Stimulated activated CD4-positive, alpha-beta T cell treated with anti-CD3 and anti-CD28 coated beads, Interleukin-4, amount 100 ng/mL, for 4 hours (primary cell): Measurements from ENCODE around the gene SSR4.
"Not testable (repeated sequence)": the region's sequence is repeated elsewhere in the genome, so short reads cannot be mapped to it uniquely, and the experiment has no call there.

Experiments
- DNase-seq, 2 experiments: peaks; one replicate each; pipeline ENCODE4 v3.0.0-alpha.2; 2020

The SSR4 gene

GRCh38 chrX:153794018-153794896 lies at the start of gene SSR4, which contains the start of gene IDH3G:
Gene SSR4, plus strand, starts transcription at chrX:153794668. Its CDS starts 20 bp downstream, at chrX:153794688.
Gene IDH3G, minus strand, starts transcription at chrX:153794375. Its CDS starts 49 bp downstream, at chrX:153794326.
- peak; percentile 86 to 93 for DNase-seq

GRCh38 chrX:153745067-153745433 lies 49.4 kb upstream of the SSR4 start:
- DNase-seq = not testable (repeated sequence)

- no peak for DNase-seq
These were observed 48.1 kb upstream of the SSR4 start for GRCh38 chrX:153746359-153746758.

GRCh38 chrX:153746991-153747390 lies 47.5 kb upstream of the SSR4 start:
- DNase-seq = not testable (repeated sequence)

- not testable (repeated sequence) for DNase-seq
These were observed 45.5 kb upstream of the SSR4 start for GRCh38 chrX:153749017-153749416.

GRCh38 chrX:153750127-153750774 lies 44.2 kb upstream of the SSR4 start:
- DNase-seq = no peak

- no peak for DNase-seq
These were observed 39.3 kb upstream of the SSR4 start for GRCh38 chrX:153755136-153755535.

- no peak for DNase-seq
These were observed 32.6 kb upstream of the SSR4 start for GRCh38 chrX:153761863-153762262.

GRCh38 chrX:153762626-153763173 lies 31.8 kb upstream of the SSR4 start:
- no peak for DNase-seq

- no peak for DNase-seq
These were observed 31.1 kb upstream of the SSR4 start for GRCh38 chrX:153763298-153763932.

- DNase-seq = peak; percentile 66 to 70
These were observed 30.3 kb upstream of the SSR4 start, which contains the start of gene PLXNB3 for GRCh38 chrX:153763989-153764755. Gene PLXNB3, plus strand, starts transcription at chrX:153764249. Its CDS starts 1,287 bp downstream, at chrX:153765536.

- DNase-seq = no peak
These were observed 29.7 kb upstream of the SSR4 start for GRCh38 chrX:153764786-153765137.

- DNase-seq = no peak
These were observed 29.1 kb upstream of the SSR4 start for GRCh38 chrX:153765138-153766079.

GRCh38 chrX:153766098-153766817 lies 28.2 kb upstream of the SSR4 start:
- DNase-seq = peak in 1 of 2 experiments; percentile 51

- DNase-seq = no peak
These were observed 27.4 kb upstream of the SSR4 start for GRCh38 chrX:153766871-153767673.

GRCh38 chrX:153767674-153768055 lies 26.8 kb upstream of the SSR4 start:
- DNase-seq = no peak

GRCh38 chrX:153768311-153769157 lies 25.9 kb upstream of the SSR4 start:
- no peak for DNase-seq

GRCh38 chrX:153769158-153769864 lies 25.2 kb upstream of the SSR4 start:
- no peak for DNase-seq
